HG03135 (cell line): ENCODE data around the gene LKAAEAR1.
"Not testable (repeated sequence)": the region's sequence is repeated elsewhere in the genome, so short reads cannot be mapped to it uniquely, and the experiment has no call there.

Experiments used
- ATAC-seq: cut with Tn5 transposase; IDR thresholded peaks from one replicate; pipeline ENCODE4 v1.9.1; 2021; ENCODE audit warnings: mild to moderate bottlenecking, moderate library complexity; ENCODE audit not compliant: unreplicated experiment

LKAAEAR1 gene

GRCh38 chr20:64099086-64099786, 15.0 kb upstream of the LKAAEAR1 start:
- no peak for ATAC-seq

DNA sequence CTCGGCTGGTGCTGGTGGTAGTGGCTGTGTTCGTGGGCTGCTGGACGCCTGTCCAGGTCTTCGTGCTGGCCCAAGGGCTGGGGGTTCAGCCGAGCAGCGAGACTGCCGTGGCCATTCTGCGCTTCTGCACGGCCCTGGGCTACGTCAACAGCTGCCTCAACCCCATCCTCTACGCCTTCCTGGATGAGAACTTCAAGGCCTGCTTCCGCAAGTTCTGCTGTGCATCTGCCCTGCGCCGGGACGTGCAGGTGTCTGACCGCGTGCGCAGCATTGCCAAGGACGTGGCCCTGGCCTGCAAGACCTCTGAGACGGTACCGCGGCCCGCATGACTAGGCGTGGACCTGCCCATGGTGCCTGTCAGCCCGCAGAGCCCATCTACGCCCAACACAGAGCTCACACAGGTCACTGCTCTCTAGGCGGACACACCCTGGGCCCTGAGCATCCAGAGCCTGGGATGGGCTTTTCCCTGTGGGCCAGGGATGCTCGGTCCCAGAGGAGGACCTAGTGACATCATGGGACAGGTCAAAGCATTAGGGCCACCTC, 14.3 kb upstream of the LKAAEAR1 start:
- ATAC-seq, result no peak

- ATAC-seq, result no peak
Observed at GRCh38 chr20:64096535-64096934, 12.3 kb upstream of the LKAAEAR1 start.

- ATAC-seq, result no peak
Observed at GRCh38 chr20:64095927-64096326, 11.7 kb upstream of the LKAAEAR1 start.

DNA sequence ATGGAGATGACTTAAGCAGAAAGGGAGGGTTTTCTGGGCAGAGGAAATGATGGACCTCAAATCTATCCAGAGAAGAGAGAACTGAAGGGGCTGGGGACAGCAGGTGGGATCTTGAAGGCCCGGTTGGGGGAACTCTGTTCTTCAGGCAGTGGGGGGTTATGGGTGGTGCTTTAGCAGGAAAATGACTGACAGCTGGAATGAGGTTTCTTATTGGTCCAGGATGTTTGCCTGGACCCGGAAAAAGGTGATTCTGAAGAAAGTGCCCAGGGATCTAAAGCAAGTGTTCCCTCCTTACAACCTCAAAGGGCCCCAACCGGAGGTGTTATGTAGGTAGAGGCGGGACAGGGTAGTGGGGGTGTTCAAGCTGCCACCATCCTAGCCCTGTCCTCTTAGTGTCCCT, 11.3 kb upstream of the LKAAEAR1 start:
- ATAC-seq, result no peak

DNA sequence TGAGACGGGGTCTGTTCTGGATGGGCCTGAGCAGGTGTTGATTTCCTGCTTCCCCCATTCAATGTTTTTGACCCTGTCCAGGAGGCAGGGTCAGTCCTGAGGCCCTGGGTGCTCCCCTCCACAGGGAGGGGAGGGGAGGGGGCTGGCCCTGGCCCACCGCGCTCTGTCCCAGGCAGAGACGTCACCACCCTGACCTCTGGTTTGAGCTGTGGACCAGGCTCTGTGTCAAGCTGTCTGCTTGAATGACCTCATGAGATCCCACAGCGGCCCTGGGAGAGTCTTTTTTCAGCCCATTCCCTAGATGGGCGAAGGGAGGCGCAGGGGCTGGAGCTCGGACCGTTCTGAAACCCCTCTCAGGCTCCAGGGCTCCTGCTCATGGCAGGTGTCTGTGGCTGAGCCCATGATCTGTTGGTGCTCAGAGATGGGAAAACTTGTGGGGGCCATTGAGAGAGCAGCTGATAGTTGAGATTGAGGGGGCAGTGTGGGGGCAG, 8.9 kb upstream of the LKAAEAR1 start:
- ATAC-seq, result no peak

DNA sequence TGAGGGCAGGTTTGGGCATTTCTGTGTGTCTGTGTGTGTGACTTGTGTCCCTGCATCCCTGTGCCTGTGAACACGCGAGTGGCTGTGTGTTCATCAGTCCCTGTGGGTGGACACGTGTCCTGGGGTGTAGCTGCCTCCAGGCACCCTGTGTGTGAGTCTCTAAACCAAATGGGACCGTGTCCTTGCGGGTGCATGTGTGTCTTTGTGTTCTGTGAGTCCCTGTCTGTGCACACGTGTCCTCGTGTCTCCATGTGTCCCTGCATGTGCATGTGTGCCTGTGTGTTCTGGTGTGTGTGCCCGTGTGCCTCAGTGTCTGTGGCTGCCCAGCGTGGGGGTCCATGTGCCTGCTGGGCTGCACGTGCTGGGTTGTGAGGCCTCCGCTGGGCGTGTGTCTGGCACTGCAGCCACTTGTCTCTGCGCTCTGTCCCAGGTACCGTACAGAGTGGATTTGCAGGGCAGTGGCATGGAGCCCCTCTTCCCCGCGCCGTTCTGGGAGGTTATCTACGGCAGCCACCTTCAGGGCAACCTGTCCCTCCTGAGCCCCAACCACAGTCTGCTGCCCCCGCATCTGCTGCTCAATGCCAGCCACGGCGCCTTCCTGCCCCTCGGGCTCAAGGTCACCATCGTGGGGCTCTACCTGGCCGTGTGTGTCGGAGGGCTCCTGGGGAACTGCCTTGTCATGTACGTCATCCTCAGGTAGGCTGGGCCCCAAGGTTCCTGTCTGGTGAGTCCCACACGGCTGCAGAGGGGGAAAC, 8.2 kb upstream of the LKAAEAR1 start:
- no peak for ATAC-seq

DNA sequence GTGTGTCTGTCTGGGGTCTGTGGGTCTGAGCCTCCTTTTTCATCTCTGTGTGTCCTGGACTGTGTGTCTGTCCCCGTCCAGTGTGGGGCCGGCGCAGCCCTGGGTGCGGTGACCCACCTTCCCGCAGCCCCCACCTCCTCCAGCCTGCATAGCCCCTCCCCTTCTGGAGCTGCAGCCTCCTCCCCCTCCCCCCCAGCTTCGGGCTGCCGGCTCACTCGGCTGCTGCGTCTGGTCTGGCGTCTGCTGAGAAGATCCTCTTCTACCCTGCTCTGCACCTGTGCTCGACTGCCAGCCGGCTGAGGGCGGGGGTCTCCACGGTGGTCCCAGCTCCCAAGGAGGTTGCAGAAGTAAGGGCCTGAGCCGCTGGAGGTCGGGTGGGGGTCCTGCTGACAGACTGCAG, 7.6 kb upstream of the LKAAEAR1 start:
- no peak for ATAC-seq

- no peak for ATAC-seq
Observed at GRCh38 chr20:64091340-64091739, 7.1 kb upstream of the LKAAEAR1 start.

DNA sequence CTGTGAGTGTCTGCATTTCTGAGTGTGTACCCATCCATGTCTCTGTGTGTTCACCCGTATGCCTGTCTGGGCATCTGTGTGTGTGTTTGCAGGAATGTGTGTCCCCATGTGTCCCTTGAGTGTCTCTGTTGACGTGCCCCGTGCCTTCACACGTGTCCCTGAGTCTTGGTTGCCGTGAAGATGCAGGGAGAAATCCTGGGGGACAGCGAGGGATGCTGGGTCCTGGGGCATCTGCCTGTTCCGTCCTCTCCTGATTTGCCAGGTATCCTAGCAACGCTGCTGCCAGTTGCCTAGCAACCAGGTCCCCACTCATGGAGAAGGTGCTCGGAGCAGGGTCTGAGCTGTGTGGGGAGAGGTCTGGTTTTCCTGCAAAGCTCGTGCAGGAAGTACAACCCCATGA, 6.0 kb upstream of the LKAAEAR1 start:
- ATAC-seq, result no peak

DNA sequence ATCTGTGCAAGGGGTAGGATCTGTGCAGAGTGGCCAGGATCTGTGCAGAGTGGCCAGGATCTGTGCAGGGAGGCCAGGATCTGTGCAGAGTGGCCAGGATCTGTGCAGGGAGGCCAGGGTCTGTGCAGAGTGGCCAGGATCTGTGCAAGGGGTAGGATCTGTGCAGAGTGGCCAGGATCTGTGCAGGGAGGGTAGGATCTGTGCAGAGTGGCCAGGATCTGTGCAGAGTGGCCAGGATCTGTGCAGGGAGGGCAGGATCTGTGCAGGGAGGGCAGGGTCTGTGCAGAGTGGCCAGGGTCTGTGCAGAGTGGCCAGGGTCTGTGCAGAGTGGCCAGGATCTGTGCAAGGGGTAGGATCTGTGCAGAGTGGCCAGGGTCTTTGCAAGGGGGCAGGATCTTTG, 4.4 kb upstream of the LKAAEAR1 start:
- ATAC-seq, result not testable (repeated sequence)

GRCh38 chr20:64087226-64087825, 3.1 kb upstream of the LKAAEAR1 start:
- not testable (repeated sequence) for ATAC-seq

DNA sequence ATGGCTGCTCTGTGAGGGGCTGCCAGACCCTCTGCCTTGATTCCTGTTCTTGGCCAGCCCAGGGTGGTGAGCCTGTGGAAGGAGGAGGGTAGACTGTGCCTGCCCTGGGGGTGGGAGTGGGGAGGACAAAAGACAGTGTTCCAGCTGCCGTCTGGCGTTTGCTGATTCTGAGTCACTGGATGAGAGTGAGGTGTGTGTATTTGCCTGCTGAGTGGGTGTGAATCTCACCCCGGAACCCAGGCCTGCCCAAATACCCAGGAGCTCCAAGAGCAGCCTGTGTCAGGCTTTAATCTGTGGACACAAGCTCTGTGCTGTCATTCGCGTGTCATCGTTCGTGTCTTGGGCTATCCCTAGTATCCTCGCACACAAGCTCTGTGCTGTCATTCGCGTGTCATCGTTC, 2.6 kb upstream of the LKAAEAR1 start:
- no peak for ATAC-seq

DNA sequence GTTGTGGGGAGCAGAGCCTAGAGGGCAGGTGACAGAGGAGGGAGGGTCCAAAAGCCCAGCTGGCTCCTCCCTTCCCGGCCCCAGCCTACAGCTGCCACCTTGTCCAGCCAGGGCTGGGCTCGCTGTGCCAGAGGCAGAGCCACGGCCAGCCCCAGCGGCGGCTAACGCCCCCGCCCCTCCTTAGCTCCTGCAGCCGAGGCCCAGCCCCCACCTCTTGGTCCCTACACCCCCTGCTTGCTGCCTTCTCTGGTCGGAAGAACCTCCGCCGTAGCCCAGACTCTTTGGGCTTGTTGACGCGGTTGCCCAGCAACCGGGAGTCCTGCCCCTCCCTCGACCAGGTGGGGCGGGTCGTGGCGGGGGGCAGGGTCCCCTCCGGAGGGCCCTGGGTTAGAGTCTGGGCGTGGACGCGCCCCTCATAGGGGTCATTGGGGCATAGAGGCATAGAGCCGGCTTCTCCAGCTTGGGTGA, 521 bp upstream of the LKAAEAR1 start:
- no peak for ATAC-seq

GRCh38 chr20:64083378-64083803, 807 bp downstream of the LKAAEAR1 start:
- no peak for ATAC-seq

DNA sequence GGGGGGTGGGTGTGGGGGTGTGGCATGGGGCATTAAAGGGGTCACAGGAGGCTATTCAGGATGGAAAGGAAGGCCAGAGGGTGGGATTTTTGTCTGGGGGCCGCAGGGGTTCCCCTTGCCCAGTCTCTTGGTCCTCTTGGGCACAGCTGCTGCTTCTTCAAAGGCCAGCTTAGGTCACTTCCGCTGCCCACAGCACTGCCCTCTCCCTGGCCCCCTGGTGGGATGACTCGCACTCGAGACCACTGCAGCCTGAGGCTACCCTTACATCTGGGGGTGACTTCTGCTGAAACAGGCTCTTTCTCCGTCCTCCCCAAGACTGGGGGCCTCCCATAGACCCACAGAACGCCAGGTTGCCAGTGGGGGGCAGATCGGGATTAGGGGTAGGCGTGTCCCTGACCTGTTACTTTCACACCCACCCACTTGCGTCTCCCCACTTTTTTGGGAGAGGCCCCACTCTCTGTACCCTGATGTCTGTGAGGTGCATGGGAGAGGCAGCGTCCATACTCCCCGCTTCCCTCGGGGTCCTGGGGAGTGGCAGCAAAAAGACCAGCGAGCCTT, 1.3 kb downstream of the LKAAEAR1 start:
- no peak for ATAC-seq

DNA sequence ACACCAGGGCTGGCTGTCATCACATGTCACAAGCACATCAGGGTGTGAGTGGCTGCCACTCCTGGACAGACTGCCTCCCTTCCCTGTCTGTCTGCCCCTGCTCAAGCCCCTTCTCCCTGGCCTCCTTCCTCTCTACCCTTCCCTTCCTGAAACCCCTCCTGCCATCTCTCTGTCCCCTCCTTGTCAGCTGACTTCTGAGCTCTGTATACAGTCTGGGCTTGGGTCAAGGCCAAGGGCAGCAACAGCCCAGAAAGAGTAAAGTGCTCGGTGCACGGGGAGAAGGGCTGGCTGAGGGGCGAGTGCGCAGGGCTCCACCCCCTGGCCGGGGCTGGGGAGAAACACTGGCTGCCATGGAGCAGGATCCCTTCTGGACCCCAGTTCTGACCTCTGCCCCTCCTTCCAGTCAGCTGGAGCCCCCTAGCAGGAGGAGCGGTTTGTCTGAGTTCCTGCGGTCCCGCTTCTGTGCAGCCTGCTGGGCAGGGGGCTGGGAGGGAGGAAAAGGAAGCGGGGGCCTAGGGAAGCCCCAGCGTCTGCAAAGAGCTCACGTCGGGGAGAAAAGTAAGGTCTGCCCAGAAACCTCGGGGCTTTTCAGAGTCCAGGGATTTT, 2.0 kb downstream of the LKAAEAR1 start:
- ATAC-seq, result no peak

DNA sequence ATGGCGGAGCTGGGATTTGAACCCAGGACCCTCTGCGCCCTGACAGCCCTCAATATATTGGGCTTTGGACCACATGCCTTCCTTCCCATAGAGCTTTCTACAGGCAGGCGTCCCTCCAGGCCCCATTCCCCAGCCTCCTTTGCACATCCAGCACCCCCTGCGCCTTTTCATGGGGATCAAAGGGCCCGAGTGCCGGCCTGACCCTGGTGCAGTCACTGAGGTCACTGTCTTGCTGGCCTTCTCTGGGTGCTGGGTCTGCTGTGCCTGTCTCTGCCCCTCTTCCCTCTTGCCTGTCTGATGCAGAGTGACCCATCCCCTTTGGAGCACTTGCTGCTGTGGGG, 2.6 kb downstream of the LKAAEAR1 start:
- ATAC-seq, result no peak

DNA sequence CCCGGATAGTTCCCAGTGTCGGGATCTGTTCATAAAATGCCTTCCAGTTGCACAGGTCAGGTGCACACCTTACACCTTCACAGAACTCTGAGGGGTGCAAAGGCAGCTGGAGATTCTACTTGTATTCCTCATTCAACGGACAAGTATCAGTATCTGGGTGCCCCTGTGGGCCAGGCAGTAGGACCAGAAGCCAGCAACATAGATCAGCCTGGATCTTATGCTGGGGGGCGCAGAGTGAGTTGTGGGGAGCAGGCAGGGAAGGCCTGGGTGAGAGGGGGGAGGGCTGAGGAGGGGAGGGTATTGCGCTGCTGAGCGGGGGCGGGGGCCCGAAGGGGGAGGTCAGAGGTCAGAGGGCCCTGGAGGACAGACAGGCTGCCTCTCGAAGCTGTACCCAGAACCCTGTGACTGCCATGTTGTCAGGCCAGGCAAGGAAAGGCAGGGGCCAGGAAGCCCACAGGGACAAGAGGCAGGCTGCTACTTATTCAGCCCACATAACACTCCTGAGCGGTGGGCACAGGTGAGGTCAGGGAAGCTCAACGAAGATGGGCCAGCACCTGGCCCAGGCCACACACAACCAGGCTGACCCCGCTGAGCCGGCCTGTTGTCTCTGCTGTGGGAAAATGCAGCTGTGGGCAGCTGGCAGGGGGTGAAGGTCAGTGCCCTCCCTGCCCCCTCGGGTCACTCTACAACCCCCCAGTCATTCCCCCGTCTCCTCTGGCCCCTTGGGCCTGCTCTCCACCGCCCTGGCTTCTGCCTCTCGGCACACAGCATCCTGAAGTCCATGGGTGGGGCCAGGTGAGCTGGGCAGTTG, 3.2 kb downstream of the LKAAEAR1 start:
- ATAC-seq, result no peak
